NCI-H69 (cell line): ENCODE data around the gene CLEC16A.

Experiments used
- DNase-seq: peaks from one replicate; lab custom pipeline; 2025; lab: John Stamatoyannopoulos, UW

The CLEC16A gene

GRCh38 chr16:11158018-11158417 is 213.7 kb downstream of the CLEC16A start:
- no peak for DNase-seq

GRCh38 chr16:11159282-11159681 is 214.9 kb downstream of the CLEC16A start:
- no peak for DNase-seq

DNA sequence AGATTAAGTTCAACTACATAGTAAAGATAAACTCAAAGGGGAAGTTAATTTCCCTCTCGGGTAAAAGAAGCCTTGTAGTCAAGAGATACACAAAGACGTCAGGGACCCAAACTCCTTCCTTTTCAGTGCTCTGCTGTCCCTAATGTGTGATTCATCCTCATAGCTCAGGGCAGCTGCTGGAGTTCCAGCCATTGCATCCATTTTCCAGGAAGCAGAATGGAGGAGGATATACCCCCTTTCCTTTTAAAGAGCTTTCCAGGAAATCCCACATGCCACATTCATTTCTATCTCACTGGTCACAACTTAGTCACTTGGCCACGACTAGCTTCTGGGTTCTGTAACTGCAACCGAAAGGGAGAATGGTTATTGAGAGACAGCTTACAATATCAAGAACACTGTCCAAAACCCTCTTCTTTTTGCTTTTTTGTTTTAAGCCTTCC is 216.3 kb downstream of the CLEC16A start:
- no peak for DNase-seq

GRCh38 chr16:11161439-11161838 is 217.1 kb downstream of the CLEC16A start:
- DNase-seq = no peak

DNA sequence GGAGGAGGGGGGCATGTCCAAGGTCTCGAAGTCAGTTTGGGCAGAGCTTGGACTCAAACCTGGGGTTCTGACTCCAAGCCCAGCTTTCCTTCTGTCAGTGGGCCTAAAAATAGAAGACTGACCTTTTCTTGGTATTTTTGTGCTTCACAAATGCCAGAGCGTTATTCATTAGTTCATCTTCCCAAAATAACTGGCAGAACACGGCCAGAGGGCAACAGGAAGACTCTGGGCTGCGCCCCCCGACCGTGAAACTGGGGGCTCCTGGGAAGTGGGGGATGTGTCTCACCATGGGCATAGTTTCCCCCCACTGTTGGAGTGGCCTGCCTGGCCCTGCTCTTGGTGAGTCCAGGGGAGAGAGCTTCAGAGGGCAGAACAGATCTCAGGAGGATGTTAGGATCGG is 217.6 kb downstream of the CLEC16A start:
- no peak for DNase-seq

GRCh38 chr16:11162586-11163268 is 218.4 kb downstream of the CLEC16A start:
- no peak for DNase-seq

- no peak for DNase-seq
Measured at GRCh38 chr16:11163761-11164261, 219.4 kb downstream of the CLEC16A start.

GRCh38 chr16:11164482-11165270 is 220.3 kb downstream of the CLEC16A start:
- peak; percentile 36 for DNase-seq

- no peak for DNase-seq
Measured at GRCh38 chr16:11165349-11165748, 221.0 kb downstream of the CLEC16A start.

- DNase-seq = no peak
Measured at GRCh38 chr16:11165894-11166665, 221.7 kb downstream of the CLEC16A start.

DNA sequence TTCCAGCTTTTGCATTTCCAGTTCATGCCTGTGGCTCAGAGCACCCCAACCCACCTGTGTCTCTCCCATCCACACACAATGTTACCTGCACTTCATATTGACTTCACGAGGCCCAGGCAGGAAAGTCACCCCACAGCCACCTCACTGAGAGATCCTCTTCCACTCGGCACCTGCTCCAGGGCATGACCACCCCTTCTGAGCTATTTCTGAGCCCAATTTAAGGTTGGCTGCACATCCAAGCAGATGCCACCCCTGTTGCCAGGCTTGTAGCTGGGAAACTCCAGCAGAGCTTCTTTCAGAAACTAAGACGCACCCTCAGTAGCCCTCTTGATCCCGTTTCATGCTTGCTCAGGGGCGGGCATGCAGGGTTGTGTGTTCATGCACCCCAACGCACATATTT is 223.2 kb downstream of the CLEC16A start:
- DNase-seq = no peak

- DNase-seq = peak; percentile 44
Measured at GRCh38 chr16:11168386-11169051, 224.2 kb downstream of the CLEC16A start.

DNA sequence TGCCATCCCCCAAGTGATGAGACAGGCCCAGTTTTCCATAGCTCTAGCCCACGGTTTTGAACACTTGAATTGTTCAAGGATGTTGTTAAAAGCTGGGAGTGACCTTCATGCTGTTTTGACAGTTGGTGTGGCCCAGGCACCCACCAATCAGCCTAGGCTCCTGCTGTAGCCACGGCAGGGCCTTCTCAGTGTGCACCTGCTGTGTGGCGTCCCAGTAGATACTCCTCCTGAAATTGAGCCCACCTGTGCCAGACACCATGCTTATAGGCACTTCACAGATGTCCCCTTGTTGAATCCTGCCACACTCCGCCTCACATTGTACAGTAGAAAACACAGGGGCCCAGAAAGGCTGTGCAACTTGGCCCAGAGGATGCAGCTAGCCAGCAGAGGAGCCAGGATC is 225.3 kb downstream of the CLEC16A start:
- no peak for DNase-seq

GRCh38 chr16:11170201-11170600 is 225.8 kb downstream of the CLEC16A start:
- DNase-seq = no peak

DNA sequence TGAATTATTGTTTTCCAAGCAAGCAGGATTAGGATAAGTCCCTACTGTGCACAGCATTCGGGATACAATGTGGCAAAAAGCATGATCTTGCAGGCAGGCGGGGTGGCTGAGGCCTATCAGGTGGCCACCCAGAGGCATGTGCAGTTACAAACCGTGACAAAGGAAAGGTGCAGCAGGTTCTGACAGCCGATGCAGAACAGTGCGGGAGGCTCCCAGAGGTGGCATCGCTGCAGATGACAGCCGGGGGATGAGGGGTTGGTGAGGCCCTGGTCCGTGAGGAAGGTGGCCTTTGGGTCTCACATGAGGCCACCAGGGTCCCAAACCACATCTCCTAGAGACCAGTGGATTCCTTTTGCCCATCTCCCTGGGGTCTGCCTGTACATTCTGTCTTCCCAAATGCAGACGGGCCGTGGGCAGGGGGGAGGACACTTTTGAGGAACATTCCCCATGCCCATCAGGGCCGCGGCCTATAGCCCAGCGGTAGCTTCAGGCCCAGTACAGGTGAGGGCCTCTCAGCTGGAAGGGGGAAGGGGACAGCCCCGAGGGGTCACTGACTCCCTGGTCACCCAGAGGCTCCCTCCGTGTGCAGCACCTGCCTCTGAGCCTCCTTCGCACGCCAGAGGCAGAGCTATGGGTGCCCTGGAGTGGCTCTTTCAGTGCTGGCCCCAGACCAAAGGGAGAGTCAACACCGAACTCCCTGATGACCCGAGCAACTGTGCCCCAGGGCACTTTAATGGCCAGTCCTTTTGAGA is 226.5 kb downstream of the CLEC16A start:
- DNase-seq = no peak

- no peak for DNase-seq
Measured at GRCh38 chr16:11171448-11171709, 227.0 kb downstream of the CLEC16A start.

DNA sequence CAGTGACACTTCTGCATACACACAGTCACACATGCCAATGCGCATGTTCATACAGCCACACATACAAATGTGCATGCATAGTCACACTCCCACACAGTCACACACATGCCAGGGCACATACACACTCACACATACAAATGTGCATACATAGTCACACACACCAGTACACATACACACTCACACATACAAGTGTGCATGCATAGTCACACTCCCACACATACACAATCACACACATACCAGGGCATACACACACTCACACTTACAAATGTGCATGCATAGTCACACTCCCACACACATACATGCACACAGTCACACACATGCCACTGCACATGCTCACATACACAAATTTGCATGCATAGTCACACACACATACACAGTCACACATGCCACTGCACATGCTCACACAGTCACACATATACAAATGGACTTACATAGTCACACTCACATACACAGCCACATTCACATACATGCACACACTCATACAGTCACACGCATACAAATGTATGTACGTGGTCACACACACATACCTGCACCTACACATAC is 227.5 kb downstream of the CLEC16A start:
- DNase-seq = no peak

DNA sequence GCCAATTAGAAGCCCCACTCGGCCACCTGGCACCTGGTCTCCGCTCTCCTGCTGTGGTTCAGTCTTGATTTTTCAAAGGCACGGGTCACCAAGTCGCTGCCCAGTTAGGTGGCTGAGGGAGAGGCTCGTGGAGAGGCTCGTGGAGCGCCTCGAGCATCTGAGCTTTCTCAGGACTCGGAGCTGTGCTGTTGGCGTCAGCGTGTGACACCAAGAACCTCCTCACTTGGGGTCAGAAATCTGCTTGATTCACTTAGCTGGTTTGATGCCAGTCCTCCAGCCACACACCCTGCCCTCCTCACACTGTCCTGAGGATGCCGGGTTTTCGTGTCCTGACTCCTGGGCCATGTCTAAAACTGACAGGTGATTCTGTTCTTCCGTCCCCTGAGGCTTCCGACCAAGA is 229.1 kb downstream of the CLEC16A start:
- no peak for DNase-seq

DNA sequence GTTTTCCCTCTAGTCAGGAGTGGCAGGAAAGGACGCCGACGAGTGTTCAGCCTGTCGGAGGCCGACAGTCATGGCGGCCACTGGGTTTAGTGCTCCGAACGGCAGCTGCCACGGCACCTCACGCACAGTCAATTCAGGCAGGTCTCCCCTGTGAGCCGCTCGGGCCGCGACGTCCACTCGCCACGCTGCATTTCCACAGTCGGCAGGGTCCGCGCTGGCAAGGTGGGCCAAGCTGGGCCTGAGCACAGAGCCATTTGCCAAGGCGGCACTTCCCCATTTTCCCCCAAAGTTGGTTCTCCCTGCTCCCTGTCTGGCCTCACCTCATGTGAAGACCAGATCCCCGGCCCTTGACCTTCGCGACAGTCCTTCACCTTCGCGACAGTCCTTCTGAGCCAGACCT is 229.8 kb downstream of the CLEC16A start:
- DNase-seq = no peak

DNA sequence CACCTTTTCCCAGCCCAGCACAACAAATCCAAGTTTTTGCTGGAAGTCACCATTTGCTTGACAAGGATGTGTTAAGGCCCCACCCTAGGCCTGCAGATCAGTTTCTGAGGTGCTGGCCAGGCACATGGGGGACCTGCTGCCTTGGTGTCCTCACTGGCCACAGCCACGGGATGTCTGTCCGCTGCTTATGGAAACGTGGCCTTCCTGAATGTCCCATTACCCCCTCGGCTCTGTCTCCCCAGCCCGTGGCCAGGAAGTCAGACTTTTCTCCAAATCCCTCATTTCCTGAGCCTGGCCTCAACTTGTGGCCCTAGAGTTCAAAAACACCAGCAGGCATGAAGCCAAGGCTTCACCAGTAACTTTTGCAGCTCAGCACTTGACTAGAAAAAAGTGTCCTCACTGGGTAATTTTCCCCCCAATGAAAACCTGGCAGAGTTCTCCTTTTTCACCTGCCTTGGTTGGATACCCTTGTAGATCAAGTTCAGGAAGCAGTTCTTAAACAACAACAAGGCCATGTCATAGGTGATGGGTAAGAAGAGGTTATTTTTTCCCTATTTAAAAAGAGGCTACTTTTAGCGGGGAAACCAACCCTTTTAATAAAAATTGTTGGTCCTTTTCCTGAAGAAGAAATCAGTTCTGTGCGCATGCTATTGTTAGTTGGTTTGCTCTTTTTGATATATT is 230.9 kb downstream of the CLEC16A start:
- DNase-seq = no peak
